ENCODE results near the gene APMAP.

The APMAP gene

GRCh38 chr20:24917056-24917455 lies 75.5 kb downstream of the APMAP start:
- Histone ChIP-seq H3K36me3 (ENCODE audit: control insufficient read depth, insufficient read depth, low read length) (no peaks in the 10 kb centered on the region), H3K27me3 (ENCODE audit: control insufficient read depth, insufficient read depth, low read length) (peaks cover 2% of the 10 kb centered on the region), H3K4me1 (ENCODE audit: control insufficient read depth, insufficient read depth, low read length) (peaks cover 9% of the 10 kb centered on the region), H3K9ac (ENCODE audit: low read length) (no peak overlapping the region), H3K4me3 (ENCODE audit: low read length) (no peak overlapping the region), H3K9me3 (ENCODE audit: control insufficient read depth, low read length) (no peaks in the 10 kb centered on the region)

GRCh38 chr20:24916412-24916811 lies 76.1 kb downstream of the APMAP start:
- Histone ChIP-seq H3K9me3 (ENCODE audit: control insufficient read depth, low read length) (no peaks in the 10 kb centered on the region), H3K9ac (ENCODE audit: low read length) (no peak overlapping the region), H3K36me3 (ENCODE audit: control insufficient read depth, insufficient read depth, low read length) (no peaks in the 10 kb centered on the region), H3K4me3 (ENCODE audit: low read length) (no peak overlapping the region), H3K4me1 (ENCODE audit: control insufficient read depth, insufficient read depth, low read length) (peaks cover 9% of the 10 kb centered on the region), H3K27me3 (ENCODE audit: control insufficient read depth, insufficient read depth, low read length) (peaks cover 2% of the 10 kb centered on the region)

- H3K27me3 ChIP-seq (ENCODE audit: control insufficient read depth, insufficient read depth, low read length): peaks cover 2% of the 10 kb centered on the region
- H3K9me3 ChIP-seq (ENCODE audit: control insufficient read depth, low read length): no peaks in the 10 kb centered on the region
- H3K4me1 ChIP-seq (ENCODE audit: control insufficient read depth, insufficient read depth, low read length): peaks cover 9% of the 10 kb centered on the region
- no peak overlapping the region for H3K4me3 ChIP-seq (ENCODE audit: low read length)
- H3K36me3 ChIP-seq (ENCODE audit: control insufficient read depth, insufficient read depth, low read length): no peaks in the 10 kb centered on the region
- no peak overlapping the region for H3K9ac ChIP-seq (ENCODE audit: low read length)
Measured at GRCh38 chr20:24915892-24916291, 76.7 kb downstream of the APMAP start.

GRCh38 chr20:24915440-24915839 lies 77.1 kb downstream of the APMAP start:
- no peak overlapping the region for H3K4me3 ChIP-seq (ENCODE audit: low read length)
- H3K27me3 ChIP-seq (ENCODE audit: control insufficient read depth, insufficient read depth, low read length): peaks cover 2% of the 10 kb centered on the region
- H3K9me3 ChIP-seq (ENCODE audit: control insufficient read depth, low read length): no peaks in the 10 kb centered on the region
- peaks cover 9% of the 10 kb centered on the region for H3K4me1 ChIP-seq (ENCODE audit: control insufficient read depth, insufficient read depth, low read length)
- no peaks in the 10 kb centered on the region for H3K36me3 ChIP-seq (ENCODE audit: control insufficient read depth, insufficient read depth, low read length)
- H3K9ac ChIP-seq (ENCODE audit: low read length): no peak overlapping the region

GRCh38 chr20:24914388-24915241 lies 77.9 kb downstream of the APMAP start:
- Histone ChIP-seq H3K4me1 (ENCODE audit: control insufficient read depth, insufficient read depth, low read length) (peaks cover 9% of the 10 kb centered on the region), H3K27me3 (ENCODE audit: control insufficient read depth, insufficient read depth, low read length) (peaks cover 2% of the 10 kb centered on the region), H3K9me3 (ENCODE audit: control insufficient read depth, low read length) (no peaks in the 10 kb centered on the region), H3K4me3 (ENCODE audit: low read length) (no peak overlapping the region), H3K9ac (ENCODE audit: low read length) (no peak overlapping the region), H3K36me3 (ENCODE audit: control insufficient read depth, insufficient read depth, low read length) (no peaks in the 10 kb centered on the region)

- peaks cover 1% of the 10 kb centered on the region for H3K4me1 ChIP-seq (ENCODE audit: control insufficient read depth, insufficient read depth, low read length)
- H3K36me3 ChIP-seq (ENCODE audit: control insufficient read depth, insufficient read depth, low read length): no peaks in the 10 kb centered on the region
- peaks cover 2% of the 10 kb centered on the region for H3K27me3 ChIP-seq (ENCODE audit: control insufficient read depth, insufficient read depth, low read length)
- no peak overlapping the region for H3K4me3 ChIP-seq (ENCODE audit: low read length)
- H3K9me3 ChIP-seq (ENCODE audit: control insufficient read depth, low read length): no peaks in the 10 kb centered on the region
- no peak overlapping the region for H3K9ac ChIP-seq (ENCODE audit: low read length)
Measured at GRCh38 chr20:24913076-24913628, 79.4 kb downstream of the APMAP start.
